C4-2B (cell line): ENCODE measurements around the gene TIGD1.

ENCODE experiments used
- CTCF ChIP-seq: fragments of 450-650 bp; conservative IDR thresholded peaks from 2 replicates; pipeline ENCODE4 v1.5.1; 2017; ENCODE audit warnings: mild to moderate bottlenecking
- ZFX ChIP-seq: fragments of 450-650 bp; IDR thresholded peaks from 2 replicates; pipeline ENCODE4 v1.6.1; 2017

GRCh38 chr2:232513353-232513752, 37.0 kb downstream of the TIGD1 start:
- TF ChIP-seq CTCF (no peak), ZFX (no peak)
